GM03348 (cell line): ENCODE results near the gene CCL21.
A peak's percentile ranks its signal among the peaks of the same experiment; 100 is the strongest.

ENCODE experiments used
- DNase-seq: peaks from one replicate; pipeline ENCODE4 v3.0.0; 2012; ENCODE audit warnings: low spot score

CCL21 gene

GRCh38 chr9:34669809-34670562 is 40.0 kb downstream of the CCL21 start:
- DNase-seq, result no peak

- peak; percentile 97 for DNase-seq
Observed at GRCh38 chr9:34665381-34666250, 44.3 kb downstream of the CCL21 start.

- DNase-seq, result no peak
Observed at GRCh38 chr9:34665067-34665380, 44.9 kb downstream of the CCL21 start.

GRCh38 chr9:34664281-34665066 is 45.5 kb downstream of the CCL21 start:
- peak; percentile 84 for DNase-seq

GRCh38 chr9:34663303-34663605 is 46.7 kb downstream of the CCL21 start:
- no peak for DNase-seq

GRCh38 chr9:34662526-34663302 is 47.2 kb downstream of the CCL21 start, which contains the start of gene CCL27:
CCL27 (minus strand) TSS chr9:34662657; CDS start chr9:34662633, 24 bp downstream.
- DNase-seq, result no peak

- no peak for DNase-seq
Observed at GRCh38 chr9:34659592-34660253, 50.2 kb downstream of the CCL21 start.
